Natural killer cell (primary cell): ENCODE measurements around the gene ACTR1A. TPM values are rescaled to one million over a fixed set of nuclear protein-coding genes. Genes with fewer than 3 reads are reported as not detected.

Source experiments
- ATAC-seq, 3 donors: fragments of 150-1000 bp in 2 of 3; fragments of 200-7000 bp in 1 of 3; cut with Tn5 transposase; 1 replicate in 1 of 3; 2 replicates in 2 of 3; pipeline ENCODE4 v1.10.0; 2021; ENCODE audit warnings: mild to moderate bottlenecking in 2 of 3, moderate library complexity in 2 of 3
- DNase-seq, 2 donors: peaks; one replicate each; pipeline versions ENCODE4 v3.0.0 to v3.0.0-alpha.2; 2013 to 2021; ENCODE audit warnings: mixed read lengths in 1 of 2
- H3K27ac ChIP-seq: one replicate; pipeline ENCODE4 v1.5.1; 2013; ENCODE audit warnings: mild to moderate bottlenecking, low read length
- H3K27me3 ChIP-seq: one replicate; pipeline ENCODE4 v1.6.1; 2013; ENCODE audit warnings: low read length; ENCODE audit not compliant: control insufficient read depth, insufficient read depth
- H3K36me3 ChIP-seq: one replicate; pipeline ENCODE4 v1.6.1; 2013; ENCODE audit warnings: low read length; ENCODE audit not compliant: control insufficient read depth, insufficient read depth
- H3K4me1 ChIP-seq: one replicate; pipeline ENCODE4 v1.6.1; 2013; ENCODE audit warnings: low read length; ENCODE audit not compliant: control insufficient read depth, insufficient read depth
- H3K4me3 ChIP-seq: one replicate; pipeline ENCODE4 v1.5.1; 2013; ENCODE audit warnings: low read length
- H3K9me3 ChIP-seq: one replicate; pipeline ENCODE4 v1.6.1; 2013; ENCODE audit warnings: low read length; ENCODE audit not compliant: control insufficient read depth, insufficient read depth
- H3K27ac Mint-ChIP-seq, 2 donors: one replicate each; pipeline ENCODE4 v1.8.0; 2022; ENCODE audit warnings: mild to moderate bottlenecking in 2 of 2, mixed read lengths in 2 of 2, moderate library complexity in 1 of 2
- H3K27me3 Mint-ChIP-seq, 2 donors: one replicate each; pipeline ENCODE4 v1.8.0; 2022; ENCODE audit warnings: low read depth in 2 of 2, mixed read lengths in 2 of 2
- H3K36me3 Mint-ChIP-seq: one replicate; pipeline ENCODE4 v1.8.0; 2022; ENCODE audit warnings: mixed read lengths
- H3K4me1 Mint-ChIP-seq, 2 donors: one replicate each; pipeline ENCODE4 v1.8.0; 2022; ENCODE audit warnings: mixed read lengths in 2 of 2
- H3K4me3 Mint-ChIP-seq: one replicate; pipeline ENCODE4 v1.8.0; 2022; ENCODE audit warnings: mild to moderate bottlenecking, moderate library complexity, mixed read lengths
- H3K9me3 Mint-ChIP-seq, 2 donors: one replicate each; pipeline ENCODE4 v1.8.0; 2022; ENCODE audit warnings: mixed read lengths in 2 of 2
- CTCF ChIP-seq: fragments of 200-600 bp; IDR thresholded peaks from one replicate; pipeline ENCODE4 v1.8.0; 2022; ENCODE audit warnings: antibody characterized with exemption
- WGBS: methylation state at CpG from one replicate; pipeline ENCODE4 v1.1.7; 2013; ENCODE audit warnings: missing lambda C conversion rate; ENCODE audit not compliant: insufficient coverage; 5-methylcytosine and 5-hydroxymethylcytosine counted together
- intact Hi-C: fragments of 100-400 bp; cut with micrococcal nuclease; formaldehyde crosslinking; loops from one replicate; pipeline ENCODE4 v1.14.2; 2022
- total RNA-seq, 4 donors: library from RNA; stranded (reverse); fragments of 120-200 nt in 1 of 4; gene quantifications; one replicate each; pipeline versions ENCODE4 v1.2.3 to v1.2.4, GENCODE V29; 2013 to 2022

ACTR1A gene
- total RNA-seq, 3 donors from 2014 or later (not counting 1 experiment from before 2014, with no cell fraction given), result 101 to 129 (median 110) TPM

GRCh38 chr10:102519246-102519825 lies 16.8 kb upstream of the ACTR1A start:
- Mint-ChIP-seq H3K27me3 (no peaks in the 10 kb centered on the region), H3K27ac (no peak overlapping the region), H3K9me3 (no peaks in the 10 kb centered on the region), H3K4me1 (peaks cover 14 to 16% of the 10 kb centered on the region in 2 donors), H3K4me3 (no peak overlapping the region), H3K36me3 (no peaks in the 10 kb centered on the region)
- 96% methylated on average over 12 of the region's 12 CpGs for WGBS
- Histone ChIP-seq H3K27me3 (no peaks in the 10 kb centered on the region), H3K36me3 (peaks cover 6% of the 10 kb centered on the region), H3K27ac (no peak overlapping the region), H3K9me3 (no peaks in the 10 kb centered on the region), H3K4me1 (no peaks in the 10 kb centered on the region), H3K4me3 (no peak overlapping the region)
- ATAC-seq (no peak), DNase-seq (no peak)
- intact Hi-C loops, result no loop called here
- no peak for TF ChIP-seq CTCF

DNA sequence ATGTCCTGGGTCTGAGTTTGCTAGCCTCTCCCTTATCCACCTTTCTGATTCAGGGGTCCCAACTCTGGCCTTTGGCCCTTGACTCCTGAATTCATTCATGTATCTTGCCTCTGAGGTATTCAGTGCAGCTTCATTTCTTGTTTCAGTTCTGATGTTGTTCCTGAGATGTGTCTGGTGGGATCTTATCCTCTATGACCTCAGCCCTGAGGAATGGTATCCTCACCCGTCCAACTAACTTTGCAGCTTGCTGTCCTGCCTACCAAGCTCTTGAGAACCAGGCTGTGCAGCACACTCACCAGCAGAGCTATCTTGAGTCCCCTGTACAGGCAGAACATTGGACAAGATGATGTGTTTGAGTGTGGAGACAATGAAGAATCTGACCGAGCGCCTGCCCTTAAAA lies 15.0 kb upstream of the ACTR1A start:
- no peaks in the 10 kb centered on the region for H3K36me3 Mint-ChIP-seq

DNA sequence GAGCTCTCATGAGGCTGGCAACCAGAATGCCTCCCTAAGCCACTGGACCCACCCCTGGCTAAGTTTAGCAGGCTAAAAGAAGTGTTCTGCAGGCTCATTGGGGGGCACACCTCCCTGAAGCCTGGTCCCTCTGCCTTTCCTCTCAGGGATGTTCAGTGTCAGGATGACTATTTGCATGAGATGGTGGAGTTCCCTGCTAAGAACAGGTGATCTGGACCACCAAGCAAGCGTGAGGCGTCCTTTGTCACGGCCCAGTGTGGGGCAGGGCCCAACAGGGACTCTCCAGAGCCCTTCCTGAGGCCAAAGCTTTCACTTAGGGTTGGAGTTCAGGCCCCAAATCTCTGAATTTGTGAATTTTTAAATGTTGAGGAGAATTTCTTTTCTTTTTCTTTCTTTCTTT lies 13.2 kb upstream of the ACTR1A start:
- ATAC-seq (no peak), DNase-seq (no peak)
- no peak for TF ChIP-seq CTCF
- Histone ChIP-seq H3K9me3 (no peaks in the 10 kb centered on the region), H3K4me1 (peaks cover 4% of the 10 kb centered on the region), H3K4me3 (no peak overlapping the region), H3K27me3 (no peaks in the 10 kb centered on the region), H3K27ac (no peak overlapping the region), H3K36me3 (peaks cover 25% of the 10 kb centered on the region)
- Mint-ChIP-seq H3K36me3 (no peaks in the 10 kb centered on the region), H3K27me3 (no peaks in the 10 kb centered on the region), H3K4me3 (no peak overlapping the region), H3K4me1 (peaks cover 7 to 13% of the 10 kb centered on the region in 2 donors), H3K9me3 (no peaks in the 10 kb centered on the region), H3K27ac (no peak overlapping the region)
- intact Hi-C loops, result no loop called here
- 95% methylated on average over 3 of the region's 3 CpGs for WGBS

More for the DNA sequence above, 15.0 kb upstream of the ACTR1A start:
- H3K4me3 Mint-ChIP-seq, result no peak overlapping the region
- intact Hi-C loops, result no loop called here
- H3K27ac Mint-ChIP-seq, result no peak overlapping the region
- 98% methylated on average over 3 of the region's 3 CpGs for WGBS
- H3K4me1 Mint-ChIP-seq, result peaks cover 11 to 14% of the 10 kb centered on the region in 2 donors
- ATAC-seq, result no peak
- Histone ChIP-seq H3K4me3 (no peak overlapping the region), H3K9me3 (no peaks in the 10 kb centered on the region), H3K4me1 (no peaks in the 10 kb centered on the region), H3K36me3 (peaks cover 16% of the 10 kb centered on the region), H3K27me3 (no peaks in the 10 kb centered on the region), H3K27ac (no peak overlapping the region)
- TF ChIP-seq CTCF, result no peak
- DNase-seq, result no peak
- no peaks in the 10 kb centered on the region for H3K9me3 Mint-ChIP-seq
- H3K27me3 Mint-ChIP-seq, result no peaks in the 10 kb centered on the region
